ENCODE results near the gene PPP1R37.
A peak's percentile ranks its signal among the peaks of the same experiment; 100 is the strongest.

The PPP1R37 gene

DNA sequence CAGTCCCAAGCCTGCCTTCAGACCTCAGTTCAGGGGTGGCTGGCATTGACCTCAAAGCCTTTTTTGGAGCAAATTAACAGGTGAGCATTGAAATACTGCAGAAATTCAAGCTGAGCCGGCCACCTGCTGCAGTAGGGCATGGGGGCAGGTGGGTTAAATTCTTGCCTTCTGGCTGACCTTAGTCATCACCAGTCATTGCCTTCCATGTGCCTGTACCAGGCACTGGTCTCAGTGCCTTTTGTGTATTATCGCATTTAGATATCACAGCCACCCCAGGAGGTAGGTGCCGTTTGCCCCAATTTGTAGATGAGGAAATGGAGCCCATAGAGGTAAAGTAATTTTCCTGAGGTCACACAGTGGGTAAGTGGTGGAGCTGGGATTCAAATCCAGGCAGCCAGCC lies 7.2 kb downstream of the PPP1R37 start:
- CTCF ChIA-PET = interaction anchor here (1.3 to 4.7 kb wide), 2 partner anchors 25 to 30 kb away, joined by 3 to 28 read pairs; no protein-coding TSS in a partner anchor
- no peak overlapping the region for H3K4me3 ChIP-seq (ENCODE audit: low read depth, low read length)
- DNase-seq (ENCODE audit: low read depth, low spot score) = no peak
- TF ChIP-seq, protein P1, sequence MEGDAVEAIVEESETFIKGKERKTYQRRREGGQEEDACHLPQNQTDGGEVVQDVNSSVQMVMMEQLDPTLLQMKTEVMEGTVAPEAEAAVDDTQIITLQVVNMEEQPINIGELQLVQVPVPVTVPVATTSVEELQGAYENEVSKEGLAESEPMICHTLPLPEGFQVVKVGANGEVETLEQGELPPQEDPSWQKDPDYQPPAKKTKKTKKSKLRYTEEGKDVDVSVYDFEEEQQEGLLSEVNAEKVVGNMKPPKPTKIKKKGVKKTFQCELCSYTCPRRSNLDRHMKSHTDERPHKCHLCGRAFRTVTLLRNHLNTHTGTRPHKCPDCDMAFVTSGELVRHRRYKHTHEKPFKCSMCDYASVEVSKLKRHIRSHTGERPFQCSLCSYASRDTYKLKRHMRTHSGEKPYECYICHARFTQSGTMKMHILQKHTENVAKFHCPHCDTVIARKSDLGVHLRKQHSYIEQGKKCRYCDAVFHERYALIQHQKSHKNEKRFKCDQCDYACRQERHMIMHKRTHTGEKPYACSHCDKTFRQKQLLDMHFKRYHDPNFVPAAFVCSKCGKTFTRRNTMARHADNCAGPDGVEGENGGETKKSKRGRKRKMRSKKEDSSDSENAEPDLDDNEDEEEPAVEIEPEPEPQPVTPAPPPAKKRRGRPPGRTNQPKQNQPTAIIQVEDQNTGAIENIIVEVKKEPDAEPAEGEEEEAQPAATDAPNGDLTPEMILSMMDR (IDR thresholded peaks at IDR 0.05; ENCODE audit: insufficient read depth, low read length, missing control alignments) = no peak
- POLR2A ChIA-PET = no interaction called here

DNA sequence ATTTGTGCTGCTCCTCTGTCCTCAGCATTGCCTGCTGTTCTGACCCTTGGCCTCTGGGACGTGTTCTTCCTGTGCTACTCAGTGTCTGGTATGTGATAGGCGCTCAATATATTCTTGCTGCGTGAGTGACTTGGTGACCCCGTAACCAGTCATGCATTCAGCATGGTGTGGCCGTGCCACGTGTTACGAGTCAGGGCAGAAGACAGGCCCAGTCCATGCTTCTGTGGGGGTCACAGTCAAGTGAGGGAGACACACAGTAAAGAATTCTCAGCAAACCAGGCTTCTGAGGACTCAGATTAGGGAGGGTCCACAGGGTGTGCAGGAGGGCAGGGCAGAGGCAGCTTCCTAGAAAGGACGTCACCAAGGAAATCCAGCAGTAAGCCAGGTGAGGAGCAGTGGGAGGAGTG lies 7.9 kb downstream of the PPP1R37 start:
- ChIA-PET POLR2A (no interaction called here), CTCF (interaction anchor here (0.8 to 4.7 kb wide), 2 partner anchors 24 to 149 kb away, joined by 3 to 28 read pairs; no protein-coding TSS in a partner anchor)
- TF ChIP-seq, protein P1 (IDR thresholded peaks at IDR 0.05; ENCODE audit: insufficient read depth, low read length, missing control alignments) = no peak
- DNase-seq (ENCODE audit: low read depth, low spot score) = no peak
- no peak overlapping the region for H3K4me3 ChIP-seq (ENCODE audit: low read depth, low read length)

DNA sequence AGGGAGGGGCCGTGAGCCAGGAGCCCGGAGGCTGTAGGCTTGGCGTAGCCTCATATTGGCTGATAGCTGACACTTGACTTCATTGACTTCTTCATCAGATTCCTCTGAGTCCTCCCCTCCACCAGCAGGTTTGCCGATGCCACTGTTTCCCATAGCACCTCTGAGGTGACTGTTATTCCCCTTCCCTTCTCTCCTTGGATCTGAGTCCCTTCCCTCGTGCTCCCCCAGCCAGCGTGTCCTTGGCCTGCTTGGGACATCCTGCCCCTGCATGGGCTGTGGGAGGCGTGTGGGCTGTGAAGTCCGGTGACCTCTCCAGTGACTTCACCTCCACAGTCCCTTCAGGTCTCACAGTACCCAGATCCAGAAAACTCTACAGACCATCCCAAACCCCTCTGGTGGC lies 8.8 kb downstream of the PPP1R37 start:
- POLR2A ChIA-PET = no interaction called here
- CTCF ChIA-PET = interaction anchor here (5.6 kb wide), 1 partner anchor 23 kb away, joined by 29 read pairs; no protein-coding TSS in a partner anchor
- no peak for DNase-seq (ENCODE audit: low read depth, low spot score)
- TF ChIP-seq, protein P1 (IDR thresholded peaks at IDR 0.05; ENCODE audit: insufficient read depth, low read length, missing control alignments) = no peak
- no peak overlapping the region for H3K4me3 ChIP-seq (ENCODE audit: low read depth, low read length)

DNA sequence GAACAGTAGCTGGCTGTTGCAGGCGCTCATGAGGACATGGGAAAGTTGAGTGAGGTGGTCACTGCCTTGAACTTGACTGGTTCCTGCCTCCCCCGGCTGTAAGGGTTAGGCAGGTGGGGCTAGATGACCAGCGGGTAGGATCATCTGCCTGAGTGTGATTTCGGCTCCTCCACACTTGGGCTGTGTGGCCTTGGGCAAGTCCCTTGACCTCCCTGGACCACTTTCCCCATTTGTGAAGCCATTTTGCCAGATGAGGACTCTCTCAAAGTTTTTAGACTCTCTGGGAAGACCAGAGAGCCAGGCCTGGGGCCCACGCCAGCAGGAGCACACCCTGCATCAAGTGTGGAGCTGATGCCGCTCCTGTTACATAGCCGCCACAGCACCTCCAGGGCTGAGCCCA lies 9.5 kb downstream of the PPP1R37 start:
- ChIA-PET POLR2A (no interaction called here), CTCF (interaction anchor here (1.2 to 5.6 kb wide), 2 partner anchors 22 to 51 kb away, joined by 3 to 29 read pairs; no protein-coding TSS in a partner anchor)
- TF ChIP-seq, protein P1 (IDR thresholded peaks at IDR 0.05; ENCODE audit: insufficient read depth, low read length, missing control alignments) = no peak
- no peak overlapping the region for H3K4me3 ChIP-seq (ENCODE audit: low read depth, low read length)
- DNase-seq (ENCODE audit: low read depth, low spot score) = no peak

DNA sequence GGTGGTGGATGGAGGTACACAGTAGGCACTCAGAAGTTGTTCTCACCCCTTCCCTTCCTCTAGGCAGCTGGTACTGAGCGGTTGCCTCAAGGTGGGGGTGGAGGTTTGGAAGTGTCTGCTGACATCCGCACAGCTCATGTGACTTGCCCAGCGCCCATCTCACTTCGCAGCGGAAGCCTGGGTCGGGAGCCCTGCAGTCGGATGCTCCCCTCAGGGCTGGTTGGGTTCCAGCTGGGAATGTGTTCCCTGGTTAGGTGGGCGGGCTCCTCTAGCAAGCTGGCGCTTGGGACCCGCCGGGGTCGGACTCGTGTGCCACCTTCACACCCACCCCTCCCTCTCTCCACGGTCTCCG lies 10.2 kb downstream of the PPP1R37 start:
- CTCF ChIA-PET = interaction anchor here (0.9 to 5.6 kb wide), 5 partner anchors 10 to 50 kb away, joined by 3 to 29 read pairs (median 3); no protein-coding TSS in a partner anchor
- TF ChIP-seq, protein P1 (IDR thresholded peaks at IDR 0.05; ENCODE audit: insufficient read depth, low read length, missing control alignments) = no peak
- H3K4me3 ChIP-seq (ENCODE audit: low read depth, low read length) = peak overlapping the region; percentile 15
- POLR2A ChIA-PET = no interaction called here
- DNase-seq (ENCODE audit: low read depth, low spot score) = no peak

DNA sequence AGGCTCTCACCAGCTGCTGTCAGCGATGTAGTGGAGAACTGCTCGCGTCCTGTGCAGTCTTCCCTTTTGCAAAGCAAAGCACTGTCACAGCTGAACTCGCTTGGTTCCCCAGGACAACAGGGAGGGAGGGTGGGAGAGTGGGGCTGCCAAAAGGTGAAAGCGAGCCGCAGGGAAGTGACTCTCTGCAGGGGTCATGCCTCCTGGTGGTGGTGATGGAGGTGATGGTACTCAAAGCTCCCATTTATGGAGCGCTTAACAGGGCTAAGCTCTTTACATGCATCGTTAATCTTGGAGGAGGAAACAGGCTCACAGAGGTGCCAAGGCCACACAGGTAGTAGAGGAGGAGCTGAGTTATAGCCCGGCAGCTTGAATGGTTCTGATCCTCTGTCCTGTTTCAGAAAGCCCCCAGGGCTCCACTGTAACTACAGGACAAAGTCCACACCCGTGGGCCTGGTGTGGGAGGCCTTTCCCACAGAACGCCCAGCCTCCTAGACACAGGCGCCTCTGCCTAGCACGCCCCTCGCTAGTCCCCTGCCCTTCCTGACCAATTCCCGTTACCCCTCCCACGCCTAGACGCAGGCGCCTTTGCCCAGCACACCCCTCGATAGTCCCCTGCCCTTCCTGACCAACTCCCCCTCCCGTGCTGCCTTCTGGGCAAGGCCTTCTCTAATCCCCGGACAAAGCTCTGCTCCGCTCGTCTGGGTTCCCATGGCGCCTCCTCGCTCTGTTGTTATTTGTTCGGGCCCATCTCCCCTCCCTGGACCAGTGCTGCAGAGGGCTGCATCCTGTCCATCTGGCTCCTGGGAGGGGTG lies 10.7 kb downstream of the PPP1R37 start:
- TF ChIP-seq, protein P1 (IDR thresholded peaks at IDR 0.05; ENCODE audit: insufficient read depth, low read length, missing control alignments) = peak; percentile 5
- H3K4me3 ChIP-seq (ENCODE audit: low read depth, low read length) = peak overlapping the region; percentile 15; the same call in 1 of the 2 replicates
- ChIA-PET POLR2A (no interaction called here), CTCF (interaction anchor here (0.9 to 5.6 kb wide), 5 partner anchors 9 to 50 kb away, joined by 3 to 29 read pairs (median 3); no protein-coding TSS in a partner anchor)
- no peak for DNase-seq (ENCODE audit: low read depth, low spot score)
